Dermis blood vessel endothelial cell (primary cell): ENCODE results near the gene ZKSCAN1. TPM values are rescaled to one million over a fixed set of nuclear protein-coding genes. Genes with fewer than 3 reads are reported as not detected.

Source experiments
- DNase-seq: peaks from one replicate; pipeline ENCODE4 v3.0.0; 2010
- total RNA-seq: library from RNA; depleted of rRNA; stranded (reverse); fragments of >200 nt; gene quantifications from 2 replicates; pipeline ENCODE4 v1.2.3, GENCODE V29; 2014

The ZKSCAN1 gene
- total RNA-seq, 1 donor from 2014 or later = 50.9 TPM

DNA sequence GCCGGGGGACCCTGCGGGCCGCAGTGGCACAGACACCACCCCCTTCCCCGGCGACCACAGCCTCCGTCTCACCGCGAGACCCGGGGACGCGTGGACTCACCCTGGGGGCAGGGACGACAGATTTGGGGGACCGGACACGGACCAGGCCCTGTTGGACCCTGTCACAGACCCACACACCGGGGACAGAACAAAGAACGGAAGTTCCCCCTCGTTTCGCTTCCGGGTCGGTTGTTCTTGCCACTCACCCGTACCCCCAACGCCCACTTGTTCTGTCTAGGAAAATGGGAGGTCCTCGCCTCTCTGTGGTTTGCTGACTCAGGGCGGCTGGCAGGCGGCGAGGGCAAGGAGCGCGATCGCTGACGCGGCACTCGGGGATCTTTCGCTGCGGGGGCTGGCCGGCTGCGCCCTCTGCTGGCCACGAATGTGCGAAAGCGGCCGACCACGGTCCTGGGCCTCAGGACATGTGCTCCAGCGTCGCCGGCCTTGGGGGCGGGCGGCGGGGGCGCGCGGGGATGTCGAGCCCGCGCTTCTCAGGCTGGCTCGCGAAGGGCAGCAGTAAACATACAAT is 66.2 kb downstream of the ZKSCAN1 start, which contains the start of gene ZNF3:
Gene ZNF3 (minus strand): TSS at position 189 of the 568 bp plus-strand sequence. CDS start 4,366 bp downstream, outside the sequence.
- DNase-seq = peak; percentile 100

DNA sequence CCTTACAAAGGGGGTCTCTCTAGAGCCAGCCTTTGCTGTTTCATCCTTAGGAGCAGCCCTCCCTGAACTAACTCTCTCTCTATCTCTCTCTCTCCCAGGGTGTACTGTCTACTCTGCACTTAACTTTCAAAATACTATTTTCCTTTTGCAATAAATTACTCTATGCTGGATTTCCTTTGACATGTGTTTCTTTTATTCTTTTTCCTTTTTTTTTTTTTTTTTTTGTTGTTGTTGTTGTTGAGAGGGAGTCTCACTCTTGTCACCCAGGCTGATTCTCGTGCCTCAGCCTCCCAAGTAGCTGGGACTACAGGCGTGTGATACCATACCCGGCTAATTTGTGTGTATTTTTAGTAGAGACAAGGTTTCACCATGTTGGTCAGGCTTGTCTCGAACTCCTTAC is 67.6 kb downstream of the ZKSCAN1 start:
- no peak for DNase-seq

DNA sequence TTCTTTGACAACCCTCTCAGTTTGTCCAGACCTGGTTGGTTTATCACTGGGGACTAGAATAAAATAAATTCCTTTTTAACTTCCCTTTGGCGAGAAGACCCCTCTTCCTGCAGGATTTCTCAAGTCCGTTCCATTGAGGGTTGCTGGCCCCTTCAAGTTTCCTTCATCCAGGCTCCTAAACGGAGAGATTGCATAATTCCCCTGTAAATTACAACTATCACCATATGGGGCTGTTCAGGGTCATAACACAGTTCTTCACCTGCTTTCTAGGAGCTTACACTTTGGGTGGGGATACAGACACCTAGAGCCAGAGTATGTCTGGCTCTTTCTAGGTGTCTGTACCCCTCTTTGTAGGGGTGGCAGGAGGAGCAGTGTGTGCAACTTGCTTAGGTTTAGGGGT is 70.1 kb downstream of the ZKSCAN1 start:
- DNase-seq = no peak

DNA sequence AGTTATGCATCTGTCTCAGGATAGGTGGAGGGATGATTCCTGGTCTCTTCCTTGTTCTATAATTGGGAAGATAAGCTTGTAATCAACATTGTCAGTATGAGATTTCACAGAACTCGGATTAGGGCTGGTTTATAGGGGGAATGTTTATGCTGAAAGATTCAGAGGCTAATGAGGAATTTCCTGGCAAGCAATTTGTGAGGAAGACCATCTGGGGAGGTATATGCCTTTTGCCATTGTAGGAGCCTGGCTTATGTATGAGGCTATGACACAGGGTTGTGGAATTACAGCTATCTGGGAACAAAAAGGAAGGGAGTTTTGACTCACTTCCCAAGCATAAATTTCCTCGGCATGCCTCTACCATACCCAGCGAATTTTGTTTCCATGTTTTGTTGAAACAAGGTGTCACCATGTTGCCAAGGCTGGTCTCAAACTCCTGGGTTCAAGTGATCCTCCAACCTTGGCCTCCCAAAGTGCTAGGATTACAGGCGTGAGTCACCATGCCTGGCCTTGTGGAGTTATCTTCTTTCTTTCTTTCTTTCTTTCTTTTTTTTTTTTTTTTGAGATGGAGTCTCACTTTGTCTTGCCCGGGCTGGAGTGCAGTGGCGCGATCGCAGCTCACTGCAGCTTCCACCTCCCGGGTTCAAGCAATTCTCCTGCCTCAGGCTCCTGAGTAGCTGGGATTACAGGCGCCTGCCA is 71.8 kb downstream of the ZKSCAN1 start:
- DNase-seq = peak; percentile 99

DNA sequence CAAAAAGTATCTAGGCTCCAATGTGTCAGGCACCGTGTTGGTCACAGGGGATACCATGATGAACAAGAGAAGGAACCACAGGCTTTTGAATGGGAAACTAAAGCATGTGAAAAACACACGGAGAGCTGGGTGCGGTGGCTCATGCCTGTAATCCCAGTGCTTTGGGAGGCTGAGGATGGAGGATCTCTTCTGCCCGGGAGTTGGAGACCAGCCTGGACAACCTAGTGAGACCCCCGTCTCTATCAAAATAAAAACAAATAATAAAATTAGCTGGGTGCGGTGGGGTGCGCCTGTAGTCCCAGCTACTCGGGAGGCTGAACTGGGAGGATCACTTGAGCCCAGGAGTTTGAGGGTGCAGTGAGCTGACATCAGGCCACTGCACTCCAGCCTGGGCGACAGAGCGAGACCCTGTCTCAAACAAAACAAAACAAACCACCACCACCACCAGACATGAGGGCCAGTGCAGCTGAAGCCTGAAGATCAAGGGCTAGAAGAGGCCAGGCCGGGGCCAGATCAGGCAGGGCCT is 72.8 kb downstream of the ZKSCAN1 start:
- no peak for DNase-seq

DNA sequence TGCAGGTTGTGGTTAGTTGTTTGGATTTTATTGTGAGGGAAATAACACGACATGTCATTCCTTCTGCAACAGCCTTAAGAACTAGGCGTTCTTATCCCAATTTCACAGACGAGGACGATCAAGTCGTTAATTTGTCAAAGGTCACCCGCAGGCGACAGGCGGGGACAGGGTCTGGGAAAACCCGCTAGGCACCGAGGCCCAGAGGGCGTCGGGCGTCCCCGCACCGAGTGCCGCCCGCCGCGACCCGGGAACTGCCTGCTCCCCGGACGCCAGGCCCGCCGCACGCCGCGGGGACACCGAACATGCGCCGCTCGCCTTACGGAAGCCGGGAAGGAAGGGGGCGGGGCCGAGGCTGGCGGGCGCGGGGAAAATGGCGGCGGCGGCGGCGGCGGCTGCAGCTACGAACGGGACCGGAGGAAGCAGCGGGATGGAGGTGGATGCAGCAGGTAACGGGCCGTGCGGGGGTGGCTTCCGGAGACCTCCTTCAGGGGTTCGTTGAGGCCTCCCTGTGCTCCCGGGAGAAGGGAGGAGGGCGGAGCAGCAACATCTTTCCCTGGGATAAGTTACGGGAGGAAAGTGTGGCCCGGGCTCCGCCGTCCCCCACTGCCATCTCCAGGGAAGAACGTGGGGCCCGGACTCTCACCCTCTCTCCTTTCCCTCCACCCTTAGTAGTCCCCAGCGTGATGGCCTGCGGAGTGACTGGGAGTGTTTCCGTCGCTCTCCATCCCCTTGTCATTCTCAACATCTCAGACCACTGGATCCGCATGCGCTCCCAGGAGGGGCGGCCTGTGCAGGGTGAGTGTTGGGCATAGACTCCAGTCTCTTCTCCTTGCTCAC is 73.4 kb downstream of the ZKSCAN1 start, which contains the start of gene COPS6:
Gene COPS6 (plus strand): TSS at position 349 of the 837 bp plus-strand sequence. CDS start 22 bp downstream, at position 371.
- peak; percentile 83 for DNase-seq

DNA sequence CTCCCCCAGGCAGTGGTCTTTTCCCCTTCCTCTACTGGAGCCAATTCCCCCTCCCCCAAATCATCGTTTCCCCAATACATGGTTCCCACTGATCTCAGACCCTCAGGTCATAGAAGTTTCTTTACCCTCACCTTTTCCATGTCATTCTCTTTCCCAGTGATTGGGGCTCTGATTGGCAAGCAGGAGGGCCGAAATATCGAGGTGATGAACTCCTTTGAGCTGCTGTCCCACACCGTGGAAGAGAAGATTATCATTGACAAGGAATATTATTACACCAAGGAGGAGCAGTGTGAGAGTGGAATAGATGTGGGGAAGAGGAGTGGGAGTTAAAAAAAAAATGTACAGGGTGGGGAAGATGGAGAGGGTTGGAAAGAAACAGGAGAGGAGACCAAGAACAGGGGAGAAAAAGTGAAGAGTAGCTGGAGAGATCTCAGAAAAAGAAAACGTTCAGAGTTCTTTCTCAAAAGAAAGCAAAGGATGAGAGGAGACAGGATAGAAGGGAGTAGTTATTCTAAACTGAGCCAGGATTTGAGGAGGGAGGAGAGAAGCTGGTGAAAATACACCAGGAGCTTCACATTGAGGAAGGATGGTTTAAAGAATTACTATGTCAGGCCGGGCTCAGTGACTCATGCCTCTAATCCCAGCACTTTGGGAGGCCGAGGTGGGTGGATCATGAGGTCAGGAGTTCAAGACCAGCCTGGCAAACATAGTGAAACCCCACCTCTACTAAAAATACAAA is 74.2 kb downstream of the ZKSCAN1 start:
- DNase-seq = no peak

DNA sequence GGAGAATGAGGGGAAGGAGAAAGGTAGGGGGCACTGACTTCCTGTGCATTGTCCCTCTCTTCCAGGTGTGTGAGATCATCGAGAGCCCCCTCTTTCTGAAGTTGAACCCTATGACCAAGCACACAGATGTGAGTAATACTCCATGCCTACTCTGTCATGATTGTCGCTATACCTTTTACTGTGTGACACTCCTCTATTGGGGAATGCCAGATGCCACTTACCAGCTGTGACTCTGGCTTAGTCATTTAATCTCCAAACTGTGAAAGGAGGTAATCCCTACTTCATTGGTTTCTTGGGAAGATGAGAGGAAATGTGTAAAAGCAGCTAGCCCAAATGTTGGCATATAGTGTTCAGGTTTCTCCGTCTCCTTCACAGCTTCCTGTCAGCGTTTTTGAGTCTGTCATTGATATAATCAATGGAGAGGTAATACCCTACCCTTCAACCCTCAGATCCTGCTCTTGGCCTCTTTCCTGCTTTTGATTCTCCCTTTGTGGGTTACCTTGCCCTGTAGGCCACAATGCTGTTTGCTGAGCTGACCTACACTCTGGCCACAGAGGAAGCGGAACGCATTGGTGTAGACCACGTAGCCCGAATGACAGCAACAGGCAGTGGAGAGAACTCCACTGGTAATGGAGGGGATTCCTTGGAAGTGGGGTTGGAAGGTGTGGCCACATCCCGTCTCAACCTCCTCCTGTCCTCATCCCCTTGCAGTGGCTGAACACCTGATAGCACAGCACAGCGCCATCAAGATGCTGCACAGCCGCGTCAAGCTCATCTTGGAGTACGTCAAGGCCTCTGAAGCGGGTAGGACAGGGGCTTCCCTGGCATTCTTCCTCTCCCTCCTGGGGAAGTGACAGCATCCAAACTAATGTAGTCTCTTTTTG is 75.4 kb downstream of the ZKSCAN1 start:
- no peak for DNase-seq

Other genes with a start within 250 kb of the ZKSCAN1 start
- gene CYP3A4, start 231.4 kb upstream of the ZKSCAN1 start, total RNA-seq = not detected in 2 replicates
- not detected in 2 replicates for gene CYP3A43, start 187.6 kb upstream of the ZKSCAN1 start, total RNA-seq
- 0.34 TPM in 1 of 2 replicates, not detected in the other for gene OR2AE1, start 138.6 kb upstream of the ZKSCAN1 start, total RNA-seq
- 29.6 and 30.9 TPM in 2 replicates for gene TRIM4, start 96.1 kb upstream of the ZKSCAN1 start, total RNA-seq
- 0.42 and 0.51 TPM in 2 replicates for gene GJC3, start 86.0 kb upstream of the ZKSCAN1 start, total RNA-seq
- not detected in 2 replicates for gene AZGP1, start 39.6 kb upstream of the ZKSCAN1 start, total RNA-seq
- 9.9 and 11.2 TPM in 2 replicates for gene ZSCAN21, start 34.2 kb downstream of the ZKSCAN1 start, total RNA-seq
- gene ZNF3, start 66.1 kb downstream of the ZKSCAN1 start, total RNA-seq = 34.8 and 37.1 TPM in 2 replicates
- gene COPS6, start 73.4 kb downstream of the ZKSCAN1 start, total RNA-seq = 59.1 and 99.7 TPM in 2 replicates
- 63.3 and 138 TPM in 2 replicates for gene MCM7, start 85.8 kb downstream of the ZKSCAN1 start, total RNA-seq
- gene AP4M1, start 86.0 kb downstream of the ZKSCAN1 start, total RNA-seq = 16.8 and 24.3 TPM in 2 replicates
- gene TAF6, start 103.8 kb downstream of the ZKSCAN1 start, total RNA-seq = 37.1 and 78.6 TPM in 2 replicates
- 31.2 and 39.5 TPM in 2 replicates for gene CNPY4, start 104.0 kb downstream of the ZKSCAN1 start, total RNA-seq
- gene MBLAC1, start 111.4 kb downstream of the ZKSCAN1 start, total RNA-seq = 2.4 and 3.7 TPM in 2 replicates
- 55.1 and 133 TPM in 2 replicates for gene LAMTOR4, start 133.3 kb downstream of the ZKSCAN1 start, total RNA-seq
- gene TRAPPC14, start 143.1 kb downstream of the ZKSCAN1 start, total RNA-seq = 4.1 and 4.7 TPM in 2 replicates
- gene GAL3ST4, start 153.0 kb downstream of the ZKSCAN1 start, total RNA-seq = 0.17 and 0.88 TPM in 2 replicates
- 2.8 and 4.4 TPM in 2 replicates for gene GPC2, start 161.8 kb downstream of the ZKSCAN1 start, total RNA-seq
- gene STAG3, start 162.3 kb downstream of the ZKSCAN1 start, total RNA-seq = 0.17 and 0.23 TPM in 2 replicates
- gene PVRIG, start 204.4 kb downstream of the ZKSCAN1 start, total RNA-seq = not detected in 2 replicates